ENCODE results near the gene LHFPL3.

GRCh38 chr7:104327938-104328295, 486 bp upstream of the LHFPL3 start:
- TF ChIP-seq POLR2A (IDR thresholded peaks at IDR 0.05) = no peak
- TF ChIP-seq, protein P1, sequence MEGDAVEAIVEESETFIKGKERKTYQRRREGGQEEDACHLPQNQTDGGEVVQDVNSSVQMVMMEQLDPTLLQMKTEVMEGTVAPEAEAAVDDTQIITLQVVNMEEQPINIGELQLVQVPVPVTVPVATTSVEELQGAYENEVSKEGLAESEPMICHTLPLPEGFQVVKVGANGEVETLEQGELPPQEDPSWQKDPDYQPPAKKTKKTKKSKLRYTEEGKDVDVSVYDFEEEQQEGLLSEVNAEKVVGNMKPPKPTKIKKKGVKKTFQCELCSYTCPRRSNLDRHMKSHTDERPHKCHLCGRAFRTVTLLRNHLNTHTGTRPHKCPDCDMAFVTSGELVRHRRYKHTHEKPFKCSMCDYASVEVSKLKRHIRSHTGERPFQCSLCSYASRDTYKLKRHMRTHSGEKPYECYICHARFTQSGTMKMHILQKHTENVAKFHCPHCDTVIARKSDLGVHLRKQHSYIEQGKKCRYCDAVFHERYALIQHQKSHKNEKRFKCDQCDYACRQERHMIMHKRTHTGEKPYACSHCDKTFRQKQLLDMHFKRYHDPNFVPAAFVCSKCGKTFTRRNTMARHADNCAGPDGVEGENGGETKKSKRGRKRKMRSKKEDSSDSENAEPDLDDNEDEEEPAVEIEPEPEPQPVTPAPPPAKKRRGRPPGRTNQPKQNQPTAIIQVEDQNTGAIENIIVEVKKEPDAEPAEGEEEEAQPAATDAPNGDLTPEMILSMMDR (IDR thresholded peaks at IDR 0.05) = no peak

Data from Peyer's patch (tissue), 4 donors.